Stomach (tissue), 9 donors: Measurements from ENCODE around the gene EGFL7. TPM values are rescaled to one million over a fixed set of nuclear protein-coding genes. Genes with fewer than 3 reads are reported as not detected.

Source experiments
- DNase-seq, 2 donors: peaks; one replicate each; pipeline versions ENCODE4 v3.0.0 to v3.0.0-alpha.2; 2013 to 2019
- H3K27ac ChIP-seq, 5 donors: fragments of 200-600 bp in 4 of 5; sonication (generic) in 4 of 5; one replicate each; pipeline ENCODE4 v1.5.1; 2013 to 2019; ENCODE audit warnings: mild to moderate bottlenecking in 1 of 5, moderate library complexity in 1 of 5
- H3K27me3 ChIP-seq, 3 donors: fragments of 200-600 bp; sonication (generic); one replicate each; pipeline ENCODE4 v1.5.1; 2017 to 2019; ENCODE audit warnings: mixed run types in 1 of 3
- H3K36me3 ChIP-seq, 4 donors: fragments of 200-600 bp; sonication (generic); 1 replicate in 3 of 4; 2 replicates in 1 of 4; pipeline ENCODE4 v1.5.1; 2016 to 2019
- H3K4me1 ChIP-seq, 4 donors: fragments of 200-600 bp; sonication (generic); one replicate each; pipeline ENCODE4 v1.5.1; 2016 to 2019
- H3K4me3 ChIP-seq, 4 donors: fragments of 200-600 bp; sonication (generic) in 3 of 4; one replicate each; pipeline ENCODE4 v1.5.1; 2016 to 2019; ENCODE audit warnings: mild to moderate bottlenecking in 1 of 4
- H3K9me3 ChIP-seq, 4 donors: fragments of 200-600 bp; sonication (generic); one replicate each; pipeline ENCODE4 v1.5.1; 2016 to 2019
- CTCF ChIP-seq, 7 experiments: fragments of 450-650 bp in 4 of 7; fragments of 200-600 bp in 3 of 7; sonication (generic) in 3 of 7; IDR thresholded peaks; one replicate each; pipeline ENCODE4 v1.5.1; 2016 to 2019; ENCODE audit warnings: antibody characterized with exemption in 7 of 7, control low read depth in 2 of 7, mild to moderate bottlenecking in 1 of 7
- EP300 ChIP-seq: sonication (generic); formaldehyde crosslinking; IDR thresholded peaks from one replicate; pipeline ENCODE4 v1.6.1; 2017; ENCODE audit warnings: antibody characterized with exemption
- POLR2A ChIP-seq, 4 donors: fragments of 450-650 bp; IDR thresholded peaks; one replicate each; pipeline ENCODE4 v1.6.1; 2016; ENCODE audit warnings: antibody characterized with exemption in 4 of 4, control low read depth in 2 of 4, mild to moderate bottlenecking in 1 of 4, moderate library complexity in 1 of 4
- POLR2AphosphoS5 ChIP-seq, 3 donors: sonication (generic); formaldehyde crosslinking; IDR thresholded peaks; one replicate each; pipeline ENCODE4 v1.6.1; 2016; ENCODE audit warnings: antibody characterized with exemption in 3 of 3
- WGBS, 5 donors: extraction: QIAGEN DNeasy Blood & Tissue Kit in 3 of 5; methylation state at CpG; one replicate each; pipeline versions ENCODE4 v1.1.5 to v1.1.7; 2013 to 2018; 5-methylcytosine and 5-hydroxymethylcytosine counted together
- intact Hi-C: fragments of 100-400 bp; cut with DNase I; formaldehyde crosslinking; loops from one replicate; pipeline ENCODE4 v1.15.1; 2023; ENCODE audit warnings: low total_unique reads
- polyA plus RNA-seq, 3 donors: library from polyadenylated mRNA; stranded (reverse); fragments of 200-250 nt; gene quantifications; one replicate each; pipeline ENCODE4 v1.2.3, GENCODE V29; 2013
- total RNA-seq, 5 donors: library from RNA; depleted of rRNA; stranded (reverse); fragments of >200 nt; gene quantifications; one replicate each; pipeline versions ENCODE4 v1.1.0 to v1.2.3, GENCODE V29; 2014 to 2016
- donor health status: healthy with polysubstance abuse.
- donor health status: Bipolar disorder and iron deficiency.
- donor health status: healthy.

The EGFL7 gene
- total and polyA plus RNA-seq, 8 donors: 20.9 to 1,085 (median 52.2) TPM

- Histone ChIP-seq H3K9me3 (no peaks in the 10 kb centered on the region), H3K36me3 (no peaks in the 10 kb centered on the region), H3K4me1 (peaks cover 60 to 80% (median 69%) of the 10 kb centered on the region in 4 donors), H3K27me3 (peaks cover 0 to 8% (median 0%) of the 10 kb centered on the region in 3 donors), H3K27ac (peak overlapping the region; percentile 57 to 82 (median 73)), H3K4me3 (no peak overlapping the region)
- 68 to 82% (median 70%) methylated on average over 11 of the region's 11 CpGs for WGBS, 5 donors
- no peak for DNase-seq
- no peak for TF ChIP-seq EP300
- TF ChIP-seq CTCF (IDR thresholded peaks at IDR 0.05): no peak
- no peak for TF ChIP-seq POLR2AphosphoS5 (IDR thresholded peaks at IDR 0.05)
- no peak for TF ChIP-seq POLR2A (IDR thresholded peaks at IDR 0.05)
- intact Hi-C loops: no loop called here
Observed at GRCh38 chr9:136694872-136695247, 32.1 kb downstream of the EGFL7 start.

- Histone ChIP-seq H3K9me3 (no peaks in the 10 kb centered on the region), H3K4me1 (peaks cover 54 to 78% (median 67%) of the 10 kb centered on the region in 4 donors), H3K27me3 (peaks cover 0 to 15% (median 4%) of the 10 kb centered on the region in 3 donors), H3K36me3 (no peaks in the 10 kb centered on the region), H3K4me3 (no peak overlapping the region), H3K27ac (peak overlapping the region; percentile 57 to 82 (median 73))
- WGBS, 5 donors: 29 to 62% (median 40%) methylated on average over 2 to 10 of the region's 10 CpGs
- peak; percentile 82 to 93 for DNase-seq
- TF ChIP-seq POLR2A (IDR thresholded peaks at IDR 0.05) (no peak), POLR2AphosphoS5 (IDR thresholded peaks at IDR 0.05) (peak in 2 of 3 donors; percentile 39 to 71)
- intact Hi-C loops: no loop called here
Observed at GRCh38 chr9:136695435-136695895, 32.7 kb downstream of the EGFL7 start.

GRCh38 chr9:136695955-136696354 lies 33.2 kb downstream of the EGFL7 start:
- no peak for TF ChIP-seq EP300
- TF ChIP-seq CTCF (IDR thresholded peaks at IDR 0.05): no peak
- TF ChIP-seq POLR2A (IDR thresholded peaks at IDR 0.05): no peak
- TF ChIP-seq POLR2AphosphoS5 (IDR thresholded peaks at IDR 0.05): no peak
- Histone ChIP-seq H3K4me1 (peaks cover 54 to 78% (median 66%) of the 10 kb centered on the region in 4 donors), H3K9me3 (no peaks in the 10 kb centered on the region), H3K4me3 (no peak overlapping the region), H3K27ac (peak overlapping the region; percentile 57 to 82 (median 73)), H3K36me3 (no peaks in the 10 kb centered on the region), H3K27me3 (peaks cover 0 to 19% (median 4%) of the 10 kb centered on the region in 3 donors)
- intact Hi-C loops: no loop called here
- 60 to 76% (median 72%) methylated on average over 4 to 23 of the region's 23 CpGs for WGBS, 5 donors
- peak in 1 of 2 donors; percentile 55 for DNase-seq

GRCh38 chr9:136696502-136696901 lies 33.8 kb downstream of the EGFL7 start:
- Histone ChIP-seq H3K36me3 (no peaks in the 10 kb centered on the region), H3K9me3 (no peaks in the 10 kb centered on the region), H3K27ac (peak overlapping the region in 1 of 5 donors; percentile 81), H3K4me1 (peaks cover 50 to 74% (median 62%) of the 10 kb centered on the region in 4 donors), H3K27me3 (peaks cover 0 to 25% (median 4%) of the 10 kb centered on the region in 3 donors), H3K4me3 (no peak overlapping the region)
- 69 to 87% (median 74%) methylated on average over 4 to 9 of the region's 9 CpGs for WGBS, 5 donors
- TF ChIP-seq CTCF (IDR thresholded peaks at IDR 0.05) (no peak), POLR2AphosphoS5 (IDR thresholded peaks at IDR 0.05) (no peak), POLR2A (IDR thresholded peaks at IDR 0.05) (no peak), EP300 (no peak)
- no peak for DNase-seq
- intact Hi-C loops: no loop called here

GRCh38 chr9:136697146-136697820 lies 34.6 kb downstream of the EGFL7 start:
- peak in 1 of 2 donors; percentile 72 for DNase-seq
- TF ChIP-seq CTCF (IDR thresholded peaks at IDR 0.05): no peak
- no peak for TF ChIP-seq POLR2AphosphoS5 (IDR thresholded peaks at IDR 0.05)
- TF ChIP-seq POLR2A (IDR thresholded peaks at IDR 0.05): no peak
- no peak for TF ChIP-seq EP300
- H3K4me1 ChIP-seq: peaks cover 48 to 66% (median 61%) of the 10 kb centered on the region in 4 donors
- peak overlapping the region in 1 of 5 donors; percentile 46 for H3K27ac ChIP-seq
- H3K36me3 ChIP-seq: no peaks in the 10 kb centered on the region
- H3K9me3 ChIP-seq: no peaks in the 10 kb centered on the region
- WGBS, 5 donors: 30 to 52% (median 45%) methylated on average over 23 of the region's 23 CpGs
- no peak overlapping the region for H3K4me3 ChIP-seq
- intact Hi-C loops: no loop called here
- peaks cover 0 to 32% (median 4%) of the 10 kb centered on the region in 3 donors for H3K27me3 ChIP-seq
